Adrenal gland (tissue), 12 donors: ENCODE data around the gene NUP155. TPM values are rescaled to one million over a fixed set of nuclear protein-coding genes. Genes with fewer than 3 reads are reported as not detected.
"Not testable (repeated sequence)": the region's sequence is repeated elsewhere in the genome, so short reads cannot be mapped to it uniquely, and the experiment has no call there.

Source experiments
- DNase-seq, 7 donors: peaks; one replicate each; pipeline ENCODE4 v3.0.0-alpha.2; 2019 to 2020
- H3K27ac ChIP-seq, 5 donors: fragments of 200-600 bp; sonication (generic) in 4 of 5; 1 replicate in 3 of 5; 2 replicates in 2 of 5; pipeline versions ENCODE4 v1.5.1 to v1.8.0; 2016 to 2020; ENCODE audit warnings: mild to moderate bottlenecking in 1 of 5
- H3K27me3 ChIP-seq: fragments of 200-600 bp; 2 replicates; pipeline ENCODE4 v1.8.0; 2021
- H3K36me3 ChIP-seq, 2 donors: fragments of 200-600 bp; replicated peaks in 1 of 2; 1 replicate in 1 of 2; 2 replicates in 1 of 2; pipeline versions ENCODE4 v1.5.1 to v1.8.0; 2018 to 2022
- H3K4me1 ChIP-seq, 2 donors: fragments of 200-600 bp; replicated peaks in 1 of 2; 1 replicate in 1 of 2; 2 replicates in 1 of 2; pipeline versions ENCODE4 v1.5.1 to v1.8.0; 2018 to 2021
- H3K4me3 ChIP-seq, 4 donors: fragments of 200-600 bp; sonication (generic) in 3 of 4; one replicate each; pipeline ENCODE4 v1.5.1; 2016 to 2018
- H3K9me3 ChIP-seq, 3 donors: fragments of 200-600 bp; sonication (generic) in 1 of 3; replicated peaks in 1 of 3; 1 replicate in 2 of 3; 2 replicates in 1 of 3; pipeline versions ENCODE4 v1.5.1 to v1.8.0; 2016 to 2021
- CTCF ChIP-seq, 6 experiments: fragments of 450-650 bp in 4 of 6; fragments of 200-600 bp in 2 of 6; sonication (generic) in 1 of 6; IDR thresholded peaks; 1 replicate in 5 of 6; 2 replicates in 1 of 6; pipeline versions ENCODE4 v1.5.1 to v1.8.0; 2016 to 2021; ENCODE audit warnings: antibody characterized with exemption in 6 of 6, mild to moderate bottlenecking in 2 of 6, moderate library complexity in 1 of 6
- POLR2A ChIP-seq, 2 donors: fragments of 450-650 bp; IDR thresholded peaks; one replicate each; pipeline ENCODE4 v1.6.1; 2017; ENCODE audit warnings: antibody characterized with exemption in 2 of 2, mild to moderate bottlenecking in 2 of 2, moderate library complexity in 1 of 2
- WGBS, 4 donors: extraction: QIAGEN DNeasy Blood & Tissue Kit in 2 of 4; methylation state at CpG; one replicate each; pipeline versions ENCODE4 v1.1.5 to v1.1.7; 2013 to 2017; 5-methylcytosine and 5-hydroxymethylcytosine counted together
- intact Hi-C, 2 donors: fragments of 100-400 bp; cut with DNase I; formaldehyde crosslinking; loops; one replicate each; pipeline versions ENCODE4 v1.14.1 to v1.15.0; 2022 to 2023
- polyA plus RNA-seq, 3 donors: library from polyadenylated mRNA; stranded (reverse); fragments of 200-250 nt in 2 of 3; fragments of 350-450 nt in 1 of 3; fragmentation: Illumina TruSeq in 1 of 3; extraction: RNeasy Lipid Tissue Mini Kit (QIAGEN cat#74804) in 1 of 3; gene quantifications; one replicate each; pipeline ENCODE4 v1.2.3, GENCODE V29; 2013 to 2014
- total RNA-seq, 9 donors: library from RNA; depleted of rRNA in 4 of 9; stranded (reverse); fragments of >200 nt in 4 of 9; fragments of 120-200 nt in 1 of 9; fragmentation: NEBNext Ultra II Directional in 1 of 9; extraction: Animal tissue kit (Norgen Biotek cat#: 25700) in 1 of 9; gene quantifications; one replicate each; pipeline versions ENCODE4 v1.1.0 to v1.2.4, GENCODE V29; 2013 to 2023
- donor health status: healthy with polysubstance abuse.
- donor health status: Bipolar disorder and iron deficiency.
- donor health status: DM: yes; HTN: yes; CAD: no.
- donor health status: DM: no; HTN: no; CAD: no.
- donor health status: DM: no; HTN: no; CAD: no.
- donor health status: DM: yes; HTN: yes; CAD: no.

The NUP155 gene
- total and polyA plus RNA-seq, 12 donors: 2.3 to 28.9 (median 19.0) TPM

- Histone ChIP-seq H3K4me1 (peaks cover 2 to 12% of the 10 kb centered on the region in 2 donors), H3K9me3 (no peaks in the 10 kb centered on the region), H3K27me3 (no peaks in the 10 kb centered on the region), H3K36me3 (no peaks in the 10 kb centered on the region), H3K4me3 (no peak overlapping the region), H3K27ac (no peak overlapping the region)
- peak in 1 of 7 donors; percentile 11 for DNase-seq
- WGBS, 4 donors: 77 to 87% (median 83%) methylated on average over 3 of the region's 3 CpGs
- no peak for TF ChIP-seq POLR2A (IDR thresholded peaks at IDR 0.05)
- no peak for TF ChIP-seq CTCF (IDR thresholded peaks at IDR 0.05)
- intact Hi-C loops: no loop called here
Measured at GRCh38 chr5:37375091-37375490, 4.2 kb upstream of the NUP155 start.

DNA sequence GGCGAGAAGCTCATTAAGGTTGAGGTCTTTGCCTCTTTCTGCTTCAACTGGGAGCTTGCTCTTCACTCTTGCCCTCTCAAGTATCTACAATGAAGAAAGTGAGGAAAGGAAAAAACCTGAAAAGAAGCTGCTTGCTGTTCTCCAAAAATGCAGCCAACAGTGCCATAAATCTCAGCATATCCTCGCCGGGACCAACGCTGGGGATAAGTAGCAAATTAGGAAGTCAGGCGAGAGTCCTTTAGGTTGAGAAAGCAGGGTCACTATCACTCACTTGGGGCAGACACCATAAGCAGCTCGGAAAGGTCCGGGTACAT lies 399 bp downstream of the NUP155 start:
- TF ChIP-seq CTCF (IDR thresholded peaks at IDR 0.05) (no peak), POLR2A (IDR thresholded peaks at IDR 0.05) (no peak)
- Histone ChIP-seq H3K27ac (peak overlapping the region; percentile 32 to 79 (median 75)), H3K4me1 (peaks cover 9 to 24% of the 10 kb centered on the region in 2 donors), H3K27me3 (no peaks in the 10 kb centered on the region), H3K36me3 (no peaks in the 10 kb centered on the region), H3K9me3 (no peaks in the 10 kb centered on the region), H3K4me3 (peak overlapping the region; percentile 56 to 88 (median 67))
- 0% methylated on average over 4 to 7 of the region's 7 CpGs for WGBS, 4 donors
- intact Hi-C loops: no loop called here
- no peak for DNase-seq

DNA sequence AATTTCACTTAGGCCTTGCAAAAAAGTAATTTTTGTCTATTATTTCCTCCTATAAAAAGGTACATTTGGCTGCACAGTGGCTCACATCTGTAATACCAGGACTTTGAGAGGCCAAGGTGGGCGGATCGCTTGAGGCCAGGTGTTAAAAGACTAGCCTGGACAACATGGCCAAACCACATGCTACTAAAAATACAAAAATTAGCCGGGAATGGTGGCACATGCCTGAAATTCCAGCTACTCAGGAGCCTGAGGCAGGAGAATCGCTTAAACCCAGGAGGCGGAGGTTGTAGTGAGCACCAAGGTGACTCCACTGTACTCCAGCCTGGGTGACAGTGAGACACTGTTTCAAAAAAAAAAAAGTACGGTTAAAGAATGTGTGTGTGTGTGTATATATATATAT lies 15.7 kb downstream of the NUP155 start:
- Histone ChIP-seq H3K4me1 (no peaks in the 10 kb centered on the region), H3K4me3 (no peak overlapping the region), H3K27ac (no peak overlapping the region), H3K36me3 (peaks cover 0 to 76% of the 10 kb centered on the region in 2 donors), H3K27me3 (no peaks in the 10 kb centered on the region), H3K9me3 (no peaks in the 10 kb centered on the region)
- intact Hi-C loops: no loop called here
- WGBS, 4 donors: 92 to 97% (median 95%) methylated on average over 6 of the region's 6 CpGs
- no peak for TF ChIP-seq POLR2A (IDR thresholded peaks at IDR 0.05)
- no peak for TF ChIP-seq CTCF (IDR thresholded peaks at IDR 0.05)
- DNase-seq: peak in 1 of 7 donors; percentile 14

DNA sequence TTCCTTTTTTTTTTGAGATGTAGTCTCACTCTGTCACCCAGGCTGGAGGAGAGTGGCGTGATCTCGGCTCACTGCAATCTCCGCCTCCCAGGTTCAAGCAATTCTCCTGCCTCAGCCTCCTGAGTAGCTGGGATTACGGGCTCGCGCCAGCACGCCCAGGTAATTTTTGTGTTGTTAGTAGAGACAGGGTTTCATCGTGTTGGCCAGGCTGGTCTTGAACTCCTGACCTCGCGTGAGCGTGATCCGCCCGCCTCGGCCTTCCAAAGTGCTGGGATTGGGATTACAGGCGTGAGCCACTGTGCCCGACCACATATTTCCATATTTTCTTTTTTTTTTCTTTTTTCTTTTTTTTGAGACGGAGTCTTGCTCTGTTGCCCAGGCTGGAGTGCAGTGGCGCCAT lies 28.2 kb downstream of the NUP155 start:
- 94 to 99% (median 97%) methylated on average over 17 to 18 of the region's 18 CpGs for WGBS, 4 donors
- H3K4me1 ChIP-seq, H3K27ac ChIP-seq, DNase-seq, H3K9me3 ChIP-seq, H3K27me3 ChIP-seq, H3K4me3 ChIP-seq, intact Hi-C loops: not testable (repeated sequence)
- H3K36me3 ChIP-seq: peaks cover 0 to 77% of the 10 kb centered on the region in 2 donors

DNA sequence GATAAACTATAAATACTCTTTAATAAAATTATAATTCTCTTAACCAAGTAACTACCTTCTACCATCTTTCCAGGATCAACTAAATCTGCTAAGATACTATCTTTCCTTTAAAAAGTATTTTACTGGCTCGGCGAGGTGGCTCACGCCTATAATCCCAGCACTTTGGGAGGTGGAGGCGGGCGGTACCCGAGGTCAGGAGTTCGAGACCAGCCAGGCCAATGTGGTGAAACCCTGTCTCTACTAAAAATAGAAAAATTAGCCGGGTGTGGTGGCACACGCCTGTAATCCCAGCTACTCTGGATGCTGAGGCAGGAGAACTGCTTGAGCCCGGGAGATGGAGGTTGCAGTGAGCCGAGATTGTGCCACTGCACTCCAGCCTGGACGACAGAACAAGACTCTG lies 36.2 kb downstream of the NUP155 start:
- DNase-seq: not testable (repeated sequence)

More for the DNA sequence above, 36.2 kb downstream of the NUP155 start:
- H3K4me3 ChIP-seq, intact Hi-C loops, H3K27me3 ChIP-seq, H3K4me1 ChIP-seq, H3K9me3 ChIP-seq, H3K27ac ChIP-seq: not testable (repeated sequence)
- peaks cover 0 to 70% of the 10 kb centered on the region in 2 donors for H3K36me3 ChIP-seq
- WGBS, 4 donors: 94 to 97% (median 96%) methylated on average over 12 of the region's 12 CpGs
